Cardiac muscle cell (in vitro differentiated cells and primary cell): Measurements from ENCODE around the gene SERPING1. TPM values are rescaled to one million over a fixed set of nuclear protein-coding genes. Genes with fewer than 3 reads are reported as not detected.

Experiments used
- DNase-seq, 2 donors: peaks; one replicate each; pipeline versions ENCODE4 v3.0.0 to v3.0.0-alpha.2; 2010 to 2017; ENCODE audit warnings: low read depth in 1 of 2, low spot score in 1 of 2
- H3K27ac ChIP-seq: fragments of 200-600 bp; sonication (generic); 2 replicates; pipeline ENCODE4 v1.5.1; 2016
- H3K27me3 ChIP-seq: fragments of 200-600 bp; sonication (generic); 2 replicates; pipeline ENCODE4 v1.6.0; 2016; ENCODE audit warnings: control low read depth
- H3K36me3 ChIP-seq: fragments of 200-600 bp; sonication (generic); 2 replicates; pipeline ENCODE4 v1.5.1; 2016; ENCODE audit warnings: control low read depth
- H3K4me1 ChIP-seq: fragments of 200-600 bp; sonication (generic); 2 replicates; pipeline ENCODE4 v1.8.1; 2017; ENCODE audit warnings: low read depth, mild to moderate bottlenecking, mixed run types
- H3K4me3 ChIP-seq: fragments of 200-600 bp; sonication (generic); 2 replicates; pipeline ENCODE4 v1.5.1; 2016; ENCODE audit warnings: mild to moderate bottlenecking
- H3K9me3 ChIP-seq: fragments of 200-600 bp; sonication (generic); 2 replicates; pipeline ENCODE4 v1.5.1; 2017; ENCODE audit warnings: low read depth, mild to moderate bottlenecking, control low read depth
- polyA plus RNA-seq: library from polyadenylated mRNA; unstranded; fragments of >200 nt; fragmentation: Nextera tagmentation; extraction: Ambion mirVana; gene quantifications from 2 replicates; pipeline ENCODE4 v1.2.1, GENCODE V29; 2016
- total RNA-seq: library from RNA; depleted of rRNA; stranded (reverse); fragments of >200 nt; gene quantifications from 2 replicates; pipeline ENCODE4 v1.2.3, GENCODE V29; 2016
- TF ChIP-seq, protein P1 (sequence below): IDR thresholded peaks from 2 replicates; pipeline ENCODE4 v1.5.1; 2012; ENCODE audit warnings: low read depth, mild to moderate bottlenecking, low read length

Gene SERPING1
- total and polyA plus RNA-seq, 2 experiments from 2014 or later: 51.9 to 80.7 TPM

DNA sequence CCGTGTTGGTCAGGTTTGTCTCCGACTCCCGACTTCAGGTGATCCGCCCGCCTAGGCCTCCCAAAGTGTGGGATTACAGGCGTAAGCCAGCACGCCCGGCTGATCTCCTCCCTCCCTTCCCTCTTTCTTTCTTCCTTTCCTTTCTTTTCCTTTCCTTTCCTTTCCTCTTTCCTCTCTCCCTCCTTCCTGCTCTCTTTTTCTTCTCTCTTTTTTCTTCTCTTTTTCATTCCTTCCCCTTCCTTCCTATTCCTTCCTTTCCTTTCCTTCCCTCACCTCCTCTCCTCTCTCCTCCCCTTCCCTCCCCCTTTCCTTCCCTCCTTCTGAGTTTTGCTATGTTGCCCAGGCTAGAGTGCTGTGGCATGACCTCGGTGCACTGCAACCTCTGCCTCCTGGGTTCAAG lies 66.5 kb downstream of the SERPING1 start:
- TF ChIP-seq, protein P1, sequence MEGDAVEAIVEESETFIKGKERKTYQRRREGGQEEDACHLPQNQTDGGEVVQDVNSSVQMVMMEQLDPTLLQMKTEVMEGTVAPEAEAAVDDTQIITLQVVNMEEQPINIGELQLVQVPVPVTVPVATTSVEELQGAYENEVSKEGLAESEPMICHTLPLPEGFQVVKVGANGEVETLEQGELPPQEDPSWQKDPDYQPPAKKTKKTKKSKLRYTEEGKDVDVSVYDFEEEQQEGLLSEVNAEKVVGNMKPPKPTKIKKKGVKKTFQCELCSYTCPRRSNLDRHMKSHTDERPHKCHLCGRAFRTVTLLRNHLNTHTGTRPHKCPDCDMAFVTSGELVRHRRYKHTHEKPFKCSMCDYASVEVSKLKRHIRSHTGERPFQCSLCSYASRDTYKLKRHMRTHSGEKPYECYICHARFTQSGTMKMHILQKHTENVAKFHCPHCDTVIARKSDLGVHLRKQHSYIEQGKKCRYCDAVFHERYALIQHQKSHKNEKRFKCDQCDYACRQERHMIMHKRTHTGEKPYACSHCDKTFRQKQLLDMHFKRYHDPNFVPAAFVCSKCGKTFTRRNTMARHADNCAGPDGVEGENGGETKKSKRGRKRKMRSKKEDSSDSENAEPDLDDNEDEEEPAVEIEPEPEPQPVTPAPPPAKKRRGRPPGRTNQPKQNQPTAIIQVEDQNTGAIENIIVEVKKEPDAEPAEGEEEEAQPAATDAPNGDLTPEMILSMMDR: no peak
- no peak for DNase-seq
- Histone ChIP-seq H3K27ac (no peak overlapping the region), H3K4me1 (peaks cover 2% of the 10 kb centered on the region), H3K36me3 (peaks cover 23% of the 10 kb centered on the region), H3K9me3 (no peaks in the 10 kb centered on the region), H3K4me3 (no peak overlapping the region), H3K27me3 (no peaks in the 10 kb centered on the region)

Other genes starting within 250 kb of the SERPING1 start
- not detected in 2 replicates for gene PRG3, start 216.5 kb upstream of the SERPING1 start, total RNA-seq
- gene PRG3, start 216.5 kb upstream of the SERPING1 start, polyA plus RNA-seq: not detected in 2 replicates
- not detected in 2 replicates for gene PRG2, start 207.0 kb upstream of the SERPING1 start, total RNA-seq
- not detected in 2 replicates for gene PRG2, start 207.0 kb upstream of the SERPING1 start, polyA plus RNA-seq
- 1.7 and 1.9 TPM in 2 replicates for gene SLC43A3, start 170.6 kb upstream of the SERPING1 start, total RNA-seq
- gene SLC43A3, start 170.6 kb upstream of the SERPING1 start, polyA plus RNA-seq: 5.8 and 6.8 TPM in 2 replicates
- 0.09 and 0.11 TPM in 2 replicates for gene RTN4RL2, start 137.2 kb upstream of the SERPING1 start, total RNA-seq
- gene RTN4RL2, start 137.2 kb upstream of the SERPING1 start, polyA plus RNA-seq: 0.61 and 1.3 TPM in 2 replicates
- gene SLC43A1, start 82.0 kb upstream of the SERPING1 start, total RNA-seq: 13.3 and 24.6 TPM in 2 replicates
- gene SLC43A1, start 82.0 kb upstream of the SERPING1 start, polyA plus RNA-seq: 11.2 and 23.7 TPM in 2 replicates
- gene TIMM10, start 66.9 kb upstream of the SERPING1 start, total RNA-seq: 32.6 and 45.1 TPM in 2 replicates
- 57.3 and 64.7 TPM in 2 replicates for gene TIMM10, start 66.9 kb upstream of the SERPING1 start, polyA plus RNA-seq
- gene SMTNL1, start 60.1 kb upstream of the SERPING1 start, total RNA-seq: 0.11 TPM in 1 of 2 replicates, not detected in the other
- 0.47 and 0.89 TPM in 2 replicates for gene SMTNL1, start 60.1 kb upstream of the SERPING1 start, polyA plus RNA-seq
- 113 and 129 TPM in 2 replicates for gene UBE2L6, start 30.0 kb upstream of the SERPING1 start, total RNA-seq
- 158 and 231 TPM in 2 replicates for gene UBE2L6, start 30.0 kb upstream of the SERPING1 start, polyA plus RNA-seq
- 0.70 and 1.3 TPM in 2 replicates for gene YPEL4, start 52.2 kb downstream of the SERPING1 start, total RNA-seq
- 1.1 and 2.1 TPM in 2 replicates for gene YPEL4, start 52.2 kb downstream of the SERPING1 start, polyA plus RNA-seq
- gene CLP1, start 60.1 kb downstream of the SERPING1 start, total RNA-seq: 16.5 and 17.2 TPM in 2 replicates
- 16.7 and 17.9 TPM in 2 replicates for gene CLP1, start 60.1 kb downstream of the SERPING1 start, polyA plus RNA-seq
- gene ZDHHC5, start 70.4 kb downstream of the SERPING1 start, total RNA-seq: 30.9 and 36.8 TPM in 2 replicates
- 24.9 and 32.1 TPM in 2 replicates for gene ZDHHC5, start 70.4 kb downstream of the SERPING1 start, polyA plus RNA-seq
- 20.2 and 48.4 TPM in 2 replicates for gene MED19, start 114.5 kb downstream of the SERPING1 start, total RNA-seq
- 33.7 and 37.0 TPM in 2 replicates for gene MED19, start 114.5 kb downstream of the SERPING1 start, polyA plus RNA-seq
- 49.6 and 95.3 TPM in 2 replicates for gene TMX2, start 114.9 kb downstream of the SERPING1 start, total RNA-seq
- gene TMX2, start 114.9 kb downstream of the SERPING1 start, polyA plus RNA-seq: 113 and 140 TPM in 2 replicates
- 311 and 358 TPM in 2 replicates for gene SELENOH, start 143.8 kb downstream of the SERPING1 start, total RNA-seq
- gene SELENOH, start 143.8 kb downstream of the SERPING1 start, polyA plus RNA-seq: 257 and 289 TPM in 2 replicates
- gene BTBD18, start 154.1 kb downstream of the SERPING1 start, total RNA-seq: not detected in 2 replicates
- 1.5 and 2.4 TPM in 2 replicates for gene BTBD18, start 154.1 kb downstream of the SERPING1 start, polyA plus RNA-seq
- 125 and 153 TPM in 2 replicates for gene CTNND1, start 164.1 kb downstream of the SERPING1 start, total RNA-seq
- gene CTNND1, start 164.1 kb downstream of the SERPING1 start, polyA plus RNA-seq: 95.4 and 125 TPM in 2 replicates